Fibroblast of skin of left quadriceps (primary cell): ENCODE measurements around the gene ZBTB16.

Experiments
- DNase-seq, 2 experiments: peaks; one replicate each; pipeline ENCODE4 v3.0.0-alpha.2; 2013; ENCODE audit warnings: low read depth in 2 of 2

Gene ZBTB16

GRCh38 chr11:114279792-114280546 lies 220.5 kb downstream of the ZBTB16 start:
- DNase-seq: no peak

- peak; percentile 71 to 72 for DNase-seq
Measured at GRCh38 chr11:114280696-114281095, 221.2 kb downstream of the ZBTB16 start.

- DNase-seq: no peak
Measured at GRCh38 chr11:114281388-114281956, 222.0 kb downstream of the ZBTB16 start.

DNA sequence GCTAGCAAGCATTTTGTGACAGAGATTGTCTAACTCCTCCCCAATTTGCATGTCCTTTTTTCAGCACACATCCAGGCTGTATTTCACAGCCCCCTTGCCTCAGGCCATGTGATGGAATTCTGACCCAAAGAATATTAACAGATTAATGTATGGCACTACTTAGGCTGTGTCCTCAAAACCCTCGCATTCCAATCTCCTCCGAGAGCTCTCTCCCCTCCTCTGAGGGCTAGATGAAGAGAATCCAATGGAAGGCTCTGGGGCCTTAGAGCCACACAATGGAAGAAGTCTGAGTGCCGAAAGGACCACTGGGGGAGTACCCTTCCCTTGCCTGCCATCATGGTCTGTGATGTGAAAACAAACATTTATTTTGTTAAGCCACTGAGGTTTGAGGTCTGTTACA lies 223.0 kb downstream of the ZBTB16 start:
- DNase-seq: no peak

- DNase-seq: no peak
Measured at GRCh38 chr11:114283422-114283821, 223.9 kb downstream of the ZBTB16 start.

DNA sequence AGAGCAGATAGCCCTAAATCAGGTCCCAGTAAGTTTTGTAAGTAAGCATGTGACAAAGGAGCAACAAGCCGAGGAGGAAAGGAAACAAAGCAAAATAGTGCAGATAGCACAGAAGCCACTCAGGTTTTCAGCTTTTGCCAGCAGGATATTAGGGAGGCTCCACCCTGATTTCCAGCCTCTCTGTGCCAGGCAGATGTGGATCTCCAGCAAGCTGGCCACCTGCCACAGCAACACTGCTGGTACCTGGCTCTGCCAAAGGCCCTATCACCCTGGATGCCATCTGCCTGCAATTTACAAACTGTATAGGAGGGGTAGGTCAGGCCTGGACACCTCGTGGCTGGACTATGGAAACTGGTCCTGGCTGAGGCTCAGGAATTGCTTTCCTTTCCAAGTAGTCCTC lies 224.5 kb downstream of the ZBTB16 start:
- no peak for DNase-seq

DNA sequence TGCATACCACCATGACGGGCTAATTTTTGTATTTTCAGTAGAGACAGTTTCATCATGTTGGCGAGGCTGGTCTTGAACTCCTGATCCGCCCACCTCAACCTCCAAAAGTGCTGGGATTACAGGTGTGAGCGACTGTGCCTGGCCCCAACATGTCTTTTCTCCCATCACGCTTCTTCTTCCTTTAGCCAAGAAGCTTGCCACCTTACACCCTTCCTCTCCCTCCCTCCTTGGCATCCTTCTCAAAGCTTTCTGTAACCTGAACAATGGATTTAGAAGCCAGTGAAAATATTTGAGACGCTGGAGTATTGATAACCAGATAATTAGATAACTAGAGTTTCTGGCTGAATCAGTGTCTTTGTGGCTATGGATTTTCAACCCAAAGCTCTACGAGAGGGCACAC lies 225.4 kb downstream of the ZBTB16 start:
- DNase-seq: no peak

GRCh38 chr11:114285599-114285998 lies 226.1 kb downstream of the ZBTB16 start:
- DNase-seq: peak; percentile 72 to 81

DNA sequence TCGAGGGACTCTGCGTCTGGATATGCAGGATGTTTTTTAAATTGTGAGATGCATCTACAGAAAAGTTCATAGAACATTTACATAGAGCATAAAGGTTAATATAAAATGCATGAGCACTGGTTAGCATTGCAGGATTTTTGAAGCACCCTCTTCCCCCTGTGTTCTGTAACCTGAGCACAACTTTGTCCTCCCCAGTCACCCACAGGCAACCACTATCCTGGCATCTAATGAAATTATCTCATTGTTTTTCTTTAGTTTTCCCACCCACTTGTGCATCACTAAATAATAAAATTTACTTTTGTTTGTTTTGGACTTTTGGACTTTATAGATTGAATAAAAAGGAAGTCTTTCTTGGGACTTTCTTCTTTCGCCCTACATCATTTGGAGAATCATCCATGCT lies 226.7 kb downstream of the ZBTB16 start:
- DNase-seq: no peak

- no peak for DNase-seq
Measured at GRCh38 chr11:114287154-114287553, 227.6 kb downstream of the ZBTB16 start.

GRCh38 chr11:114288136-114288535 lies 228.6 kb downstream of the ZBTB16 start:
- no peak for DNase-seq

GRCh38 chr11:114289779-114290178 lies 230.3 kb downstream of the ZBTB16 start:
- no peak for DNase-seq

- no peak for DNase-seq
Measured at GRCh38 chr11:114290503-114291235, 231.2 kb downstream of the ZBTB16 start.

- no peak for DNase-seq
Measured at GRCh38 chr11:114291381-114291780, 231.9 kb downstream of the ZBTB16 start.

GRCh38 chr11:114291842-114292680 lies 232.6 kb downstream of the ZBTB16 start:
- peak; percentile 78 to 79 for DNase-seq

- DNase-seq: no peak
Measured at GRCh38 chr11:114293201-114293711, 233.7 kb downstream of the ZBTB16 start.

DNA sequence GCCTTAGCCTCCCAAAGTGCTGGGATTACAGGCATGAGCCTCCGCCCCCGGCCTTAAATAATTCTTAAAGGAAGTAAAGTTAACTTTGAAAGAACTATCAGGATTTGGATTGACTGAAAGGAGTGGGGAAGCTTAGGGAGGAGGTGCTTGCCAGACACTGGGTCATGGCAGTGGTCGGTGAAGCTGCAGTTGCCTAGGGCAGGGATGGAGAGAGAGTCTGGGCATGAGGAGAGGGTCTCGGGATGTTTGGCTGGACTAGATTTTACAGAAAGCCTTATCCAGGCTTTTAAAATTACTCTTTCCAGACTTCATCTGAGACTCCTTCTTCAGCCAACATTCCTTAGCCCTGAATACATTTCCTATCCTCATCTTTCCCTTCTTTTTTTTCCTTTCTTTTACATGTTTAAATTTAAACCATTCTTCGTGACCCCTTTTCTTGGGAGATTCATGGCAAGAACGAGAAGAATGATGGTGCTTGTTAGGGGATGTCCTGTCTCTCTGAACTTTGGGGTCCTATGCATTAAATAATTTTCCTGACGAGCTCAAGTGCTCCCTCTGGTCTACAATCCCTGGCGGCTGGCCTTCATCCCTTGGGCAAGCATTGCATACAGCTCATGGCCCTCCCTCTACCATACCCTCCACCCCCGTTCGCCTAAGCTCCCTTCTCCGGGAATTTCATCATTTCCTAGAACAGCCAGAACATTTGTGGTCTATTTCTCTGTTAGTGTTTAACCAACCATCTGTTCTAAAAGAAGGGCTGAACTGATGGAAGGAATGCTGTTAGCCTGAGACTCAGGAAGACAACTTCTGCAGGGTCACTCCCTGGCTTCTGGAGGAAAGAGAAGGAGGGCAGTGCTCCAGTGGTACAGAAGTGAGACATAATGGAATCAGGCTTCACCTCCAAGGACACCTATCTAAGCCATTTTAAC lies 236.4 kb downstream of the ZBTB16 start, which contains the start of gene NNMT:
TSS of gene NNMT (plus strand) at position 724 of the 929 bp plus-strand sequence. CDS start at position 882, 158 bp downstream.
- DNase-seq: peak; percentile 99

DNA sequence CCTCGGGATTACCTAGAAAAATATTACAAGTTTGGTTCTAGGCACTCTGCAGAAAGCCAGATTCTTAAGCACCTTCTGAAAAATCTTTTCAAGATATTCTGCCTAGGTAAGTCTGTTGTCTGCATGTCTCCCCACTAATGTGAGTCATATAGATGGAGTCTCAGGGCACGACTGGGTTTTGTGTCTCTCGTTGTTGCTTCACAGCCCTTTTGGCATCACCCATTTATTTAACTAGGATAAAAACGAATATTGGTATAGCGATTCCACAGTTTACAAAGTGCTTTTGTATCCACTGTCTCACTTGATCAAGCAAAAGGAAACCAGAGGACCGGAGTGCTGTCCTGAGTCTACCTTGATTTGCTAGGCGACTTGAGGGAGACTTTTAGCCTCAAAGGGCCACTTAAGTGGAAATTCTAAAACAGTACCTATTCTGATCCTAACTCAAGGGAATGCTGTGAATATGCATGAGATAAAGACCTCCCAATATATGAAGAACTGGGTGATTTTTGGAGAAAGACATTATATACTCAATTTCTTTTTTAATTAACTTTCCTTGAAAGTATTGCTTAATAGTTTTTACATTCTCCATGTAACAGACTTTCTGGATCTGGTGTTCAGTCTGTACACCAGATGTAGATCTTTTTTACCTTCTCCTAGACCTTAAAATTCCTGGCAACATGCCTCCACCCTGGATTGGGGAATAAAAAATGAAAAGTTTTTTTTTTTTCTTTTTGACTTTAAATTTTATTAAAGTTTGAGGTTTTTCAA lies 237.3 kb downstream of the ZBTB16 start:
- no peak for DNase-seq

GRCh38 chr11:114297806-114298709 lies 238.5 kb downstream of the ZBTB16 start:
- DNase-seq: no peak
